ENCODE measurements around the gene DNAH17.

- TF ChIP-seq POLR2AphosphoS5 (IDR thresholded peaks at IDR 0.05) (no peak), CTCF (IDR thresholded peaks at IDR 0.05) (no peak), POLR2A (IDR thresholded peaks at IDR 0.05) (no peak)
These were observed 14.5 kb downstream of the DNAH17 start for GRCh38 chr17:78562734-78563133.

Measured in transverse colon (tissue), 4 donors.